Left lobe of liver (tissue), 2 donors: Measurements from ENCODE around the gene NUDT16. TPM values are rescaled to one million over a fixed set of nuclear protein-coding genes. Genes with fewer than 3 reads are reported as not detected.
"Not testable (repeated sequence)": the region's sequence is repeated elsewhere in the genome, so short reads cannot be mapped to it uniquely, and the experiment has no call there.

Source experiments
- ATAC-seq: fragments of 200-7000 bp; cut with Tn5 transposase; one replicate; pipeline ENCODE4 v1.9.1; 2020; ENCODE audit warnings: mild to moderate bottlenecking, moderate library complexity
- DNase-seq: peaks from one replicate; pipeline ENCODE4 v3.0.0-alpha.2; 2020; ENCODE audit warnings: low spot score
- total RNA-seq: library from RNA; stranded (reverse); gene quantifications from one replicate; pipeline ENCODE4 v1.2.1, GENCODE V29; 2021
- donor health status: DM: no; HTN: no; CAD: no; lungs with moderate emphysema.
- donor health status: DM: no; HTN: yes; CAD: no.

The NUDT16 gene
- 32.9 TPM for total RNA-seq

DNA sequence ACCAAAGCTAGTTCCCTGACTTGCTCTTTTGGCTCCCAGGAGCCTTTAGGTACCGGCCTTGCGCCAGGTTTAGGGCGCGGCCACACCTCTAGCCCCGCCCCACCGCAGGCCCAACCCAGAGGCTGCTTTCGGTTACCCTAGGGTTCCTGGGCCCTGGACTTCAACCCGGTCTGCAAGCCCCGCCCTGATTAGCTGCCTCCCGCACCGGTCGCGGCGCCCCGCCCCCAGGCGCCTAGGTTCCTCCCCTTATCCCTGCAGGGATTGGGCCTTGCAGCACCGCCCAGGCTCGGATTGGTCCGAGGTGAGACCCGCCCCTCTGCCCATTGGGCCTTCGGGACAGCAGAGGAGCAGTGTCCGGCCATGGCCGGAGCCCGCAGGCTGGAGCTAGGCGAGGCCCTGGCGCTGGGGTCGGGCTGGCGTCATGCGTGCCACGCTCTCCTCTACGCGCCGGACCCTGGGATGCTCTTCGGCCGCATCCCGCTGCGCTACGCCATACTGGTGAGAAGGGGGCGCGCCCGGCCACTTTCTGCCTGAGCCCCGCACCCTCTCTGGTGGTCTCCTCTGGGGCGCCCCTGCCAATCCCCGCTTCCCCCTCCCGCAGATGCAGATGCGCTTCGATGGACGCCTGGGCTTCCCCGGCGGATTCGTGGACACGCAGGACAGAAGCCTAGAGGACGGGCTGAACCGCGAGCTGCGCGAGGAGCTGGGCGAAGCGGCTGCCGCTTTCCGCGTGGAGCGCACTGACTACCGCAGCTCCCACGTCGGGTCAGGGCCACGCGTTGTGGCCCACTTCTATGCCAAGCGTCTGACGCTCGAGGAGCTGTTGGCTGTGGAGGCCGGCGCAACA, at the start of gene NUDT16:
TSS of gene NUDT16 (plus strand) at position 330 of the 847 bp plus-strand sequence. CDS start at position 361, 31 bp downstream.
- DNase-seq = peak; percentile 100
- ATAC-seq = peak; percentile 93

DNA sequence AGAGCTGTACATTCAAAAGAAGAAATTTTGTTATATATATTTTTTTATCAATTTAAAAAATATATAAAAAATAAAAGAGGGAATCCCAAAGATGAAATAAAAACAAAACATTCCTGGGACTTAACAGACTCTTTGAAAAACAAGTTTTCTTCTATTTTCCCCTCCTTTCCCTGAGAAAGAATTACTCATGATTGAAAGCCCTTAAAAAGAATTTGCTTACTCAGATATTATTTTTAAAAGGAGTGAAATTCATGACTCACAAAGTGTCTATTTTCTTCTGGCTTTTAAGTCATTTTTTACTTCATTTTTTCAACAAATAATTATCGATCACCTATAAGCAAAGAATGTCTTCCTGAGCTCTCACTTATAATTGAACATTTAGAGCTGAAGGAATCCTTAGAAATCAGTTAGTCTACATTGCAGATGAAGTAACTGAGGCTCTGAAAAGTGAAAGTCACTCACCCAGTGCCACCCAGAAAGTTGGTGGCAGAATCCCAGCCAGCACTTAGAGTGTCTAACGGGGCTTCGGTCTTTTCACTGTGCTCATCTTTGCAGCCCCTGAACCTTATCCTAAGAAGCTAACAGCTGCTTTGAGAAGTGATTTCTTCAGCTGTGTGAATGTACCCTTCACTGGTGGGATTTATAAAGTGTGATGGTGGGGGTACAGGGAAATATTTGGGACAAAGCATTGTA, 42.5 kb upstream of the NUDT16 start:
- DNase-seq (no peak), ATAC-seq (no peak)

DNA sequence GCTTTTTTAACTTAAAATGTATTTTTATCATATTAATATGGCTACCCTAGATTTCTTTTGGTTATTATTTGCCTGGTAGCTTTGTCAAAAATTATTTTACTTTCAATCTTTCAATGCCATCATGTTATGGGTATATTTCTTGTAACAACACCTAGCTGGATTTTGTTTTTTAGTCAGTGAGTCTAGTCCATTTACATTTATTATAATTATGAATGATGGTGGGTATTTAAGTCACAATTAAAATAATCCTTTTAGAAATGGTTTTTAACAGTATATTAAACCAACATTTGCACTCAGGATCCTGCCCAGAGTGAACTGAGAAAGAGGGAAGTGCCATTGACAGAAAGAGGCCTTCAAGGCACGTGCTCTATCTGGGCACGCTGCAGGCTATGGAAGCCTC, 39.8 kb upstream of the NUDT16 start:
- DNase-seq (no peak), ATAC-seq (no peak)

DNA sequence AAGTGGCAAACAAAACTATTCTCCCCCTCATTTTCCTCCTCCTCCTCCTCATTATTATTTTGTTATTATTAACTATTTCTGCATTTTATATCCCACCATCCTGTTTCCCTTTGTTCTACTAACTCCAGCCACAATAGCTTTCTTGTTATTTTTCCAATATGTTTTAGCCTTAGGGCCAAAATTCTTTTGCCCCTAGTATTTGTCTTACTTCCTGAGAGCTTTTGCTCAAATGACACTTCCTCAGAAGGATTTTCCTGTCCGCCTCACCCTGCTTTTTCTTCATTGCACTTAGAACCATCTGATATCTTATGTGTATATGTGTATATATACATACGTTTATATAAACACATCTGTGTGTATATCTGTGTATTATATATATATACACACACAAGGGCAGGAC, 32.7 kb upstream of the NUDT16 start:
- DNase-seq (no peak), ATAC-seq (no peak)

DNA sequence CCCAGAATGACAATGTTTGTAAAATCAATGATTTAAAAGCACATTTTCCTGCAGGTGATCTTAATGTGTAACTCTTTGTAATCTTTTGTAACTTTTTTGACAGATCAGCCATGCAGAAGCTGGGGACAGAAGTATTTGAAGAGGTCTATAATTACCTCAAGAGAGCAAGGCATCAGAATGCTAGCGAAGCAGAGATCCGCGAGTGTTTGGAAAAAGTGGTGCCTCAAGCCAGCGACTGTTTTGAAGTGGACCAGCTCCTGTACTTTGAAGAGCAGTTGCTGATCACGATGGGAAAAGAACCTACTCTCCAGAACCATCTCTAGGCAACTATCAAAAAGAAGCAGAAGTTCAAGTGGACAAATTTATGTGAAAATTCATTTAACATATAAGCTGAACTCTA, 32.1 kb upstream of the NUDT16 start:
- no peak for DNase-seq
- no peak for ATAC-seq

DNA sequence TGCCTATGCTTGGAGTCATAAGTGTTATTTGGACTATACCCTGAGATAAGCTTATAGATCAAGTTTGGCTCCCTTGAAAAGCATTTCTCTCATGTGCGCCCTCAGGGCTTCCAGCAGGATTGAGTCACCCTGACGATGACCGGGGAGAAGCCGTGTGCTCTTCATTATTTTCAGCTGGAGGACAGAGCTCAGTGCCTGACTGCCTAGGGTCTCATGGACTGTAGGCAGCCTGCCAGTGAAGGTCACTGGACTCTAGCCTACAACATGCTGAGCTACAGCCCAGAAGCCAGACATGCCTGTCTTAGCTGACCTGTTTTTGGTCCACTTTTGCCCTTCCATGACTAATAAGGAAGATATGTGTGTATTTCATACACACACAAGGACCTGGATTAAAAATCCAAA, 31.6 kb upstream of the NUDT16 start:
- peak; percentile 70 for ATAC-seq

DNA sequence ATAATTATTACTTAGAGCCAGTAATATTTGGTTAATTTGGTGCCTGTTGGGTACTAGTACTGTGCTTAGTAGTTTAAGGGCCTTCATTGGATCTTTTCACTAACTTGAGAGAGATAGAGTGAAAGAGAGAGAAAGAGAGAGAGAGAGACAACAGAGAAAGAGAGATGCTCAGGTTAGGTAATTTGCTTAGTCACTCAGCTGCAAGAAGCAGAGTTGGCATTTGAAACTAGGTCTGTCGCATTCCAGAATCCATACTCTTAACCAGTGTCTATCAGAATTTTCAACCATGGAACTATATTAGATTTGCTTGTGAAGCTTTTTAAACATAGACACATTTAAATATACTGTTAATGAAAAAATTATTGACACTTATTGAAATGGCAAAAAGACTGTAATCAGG, 31.1 kb upstream of the NUDT16 start:
- no peak for ATAC-seq
- no peak for DNase-seq

More for the DNA sequence above, 31.6 kb upstream of the NUDT16 start:
- no peak for DNase-seq

DNA sequence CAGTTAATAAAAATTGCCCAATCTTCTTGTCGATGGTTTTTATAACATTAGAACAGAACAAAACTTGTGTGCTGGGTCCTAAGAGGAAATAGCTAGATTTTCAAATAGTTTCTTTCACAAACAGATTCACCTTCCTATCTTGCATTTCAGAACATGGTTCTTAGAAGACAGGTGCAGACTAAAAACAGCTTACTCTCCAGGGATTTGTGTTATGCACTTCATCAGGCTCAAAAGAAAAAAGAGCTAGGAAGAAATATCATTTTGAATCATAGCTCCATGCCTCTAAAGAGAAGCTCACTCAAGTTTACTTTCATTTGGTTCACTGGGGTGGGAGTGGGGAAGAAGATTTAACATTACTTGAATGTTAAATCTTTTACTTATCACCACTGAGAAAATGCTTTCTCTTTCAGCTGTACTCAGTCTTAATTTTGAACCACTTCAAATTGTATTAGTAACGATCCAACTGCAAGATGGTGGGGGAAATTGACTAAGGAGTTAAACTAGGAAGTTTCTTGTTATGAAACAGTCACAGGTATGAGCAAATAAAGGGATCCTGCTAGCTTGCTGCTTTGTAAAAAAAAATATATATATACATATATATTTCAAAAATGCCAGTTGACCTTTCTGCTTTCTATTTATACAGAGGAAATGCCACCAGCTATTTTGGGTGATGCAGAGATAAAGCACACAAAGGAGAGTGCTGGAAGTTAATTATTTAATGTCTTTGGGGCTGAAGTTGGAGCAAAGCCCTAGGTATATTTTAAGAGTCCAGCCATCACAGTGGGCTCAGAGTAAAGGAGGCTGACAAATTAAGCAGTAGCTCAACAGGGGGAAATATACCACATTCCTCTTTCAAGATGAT, 28.3 kb upstream of the NUDT16 start:
- ATAC-seq (no peak), DNase-seq (no peak)

DNA sequence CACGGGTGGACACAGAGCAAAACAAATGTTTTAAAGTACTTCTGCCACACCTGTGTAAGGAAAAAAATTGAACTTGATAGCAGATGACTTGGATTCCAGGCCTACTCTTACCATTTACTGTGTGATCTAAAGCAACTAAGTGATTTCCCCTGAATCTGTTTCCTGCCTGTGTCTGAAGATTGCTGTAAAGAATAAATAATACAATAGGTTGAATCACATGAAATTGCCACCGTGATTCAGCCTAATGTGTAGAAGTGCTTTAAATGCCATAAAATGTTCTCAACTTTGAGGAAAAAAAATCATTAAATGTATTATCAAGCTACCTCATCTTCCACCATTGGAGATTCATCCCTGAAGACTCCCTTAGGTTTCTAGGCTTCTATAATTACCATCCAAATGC, 27.6 kb upstream of the NUDT16 start:
- ATAC-seq = no peak
- no peak for DNase-seq

DNA sequence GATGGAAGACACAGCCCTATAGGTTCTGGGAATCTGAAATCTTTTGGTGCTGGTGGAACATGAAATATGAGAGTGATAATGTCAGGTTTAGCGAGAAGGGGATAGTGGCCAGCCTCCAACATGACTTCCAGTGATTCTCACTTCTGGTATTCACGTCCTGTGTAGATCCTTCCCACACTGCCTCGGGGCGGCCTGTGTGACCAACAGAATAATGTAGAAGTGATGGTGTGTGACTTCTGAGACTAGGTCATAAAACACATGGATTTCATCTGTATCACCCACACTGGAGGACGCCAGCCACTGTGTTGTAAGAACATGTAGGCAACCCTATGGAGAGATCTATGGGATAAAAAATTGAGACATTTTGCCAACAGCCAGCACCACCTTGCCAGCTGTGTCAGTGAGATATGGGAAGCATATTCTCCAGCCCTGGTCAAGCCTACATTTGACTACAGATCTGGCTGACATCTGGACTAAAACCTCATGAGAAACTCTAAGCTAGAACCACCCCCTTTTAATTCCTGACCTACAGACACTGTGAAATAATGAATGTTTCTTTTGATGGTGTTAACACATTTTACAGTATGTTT, 25.5 kb upstream of the NUDT16 start:
- DNase-seq = no peak
- no peak for ATAC-seq

DNA sequence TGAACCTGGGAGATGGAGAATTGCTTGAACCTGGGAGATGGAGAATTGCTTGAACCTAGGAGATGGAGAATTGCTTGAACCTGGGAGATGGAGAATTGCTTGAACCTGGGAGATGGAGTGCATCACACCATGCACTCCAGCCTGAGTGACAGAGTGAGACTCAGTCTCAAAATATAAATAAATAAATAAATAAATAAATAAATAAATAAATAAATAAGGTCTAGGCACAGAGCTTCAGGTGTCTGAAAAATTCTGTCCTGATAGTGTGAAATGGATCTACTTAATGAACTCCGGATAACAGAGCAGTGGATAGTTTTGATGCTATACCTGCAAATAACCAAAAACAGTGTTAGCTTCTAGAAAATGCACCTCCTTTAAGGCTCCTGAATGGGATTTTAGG, 24.3 kb upstream of the NUDT16 start:
- DNase-seq (no peak), ATAC-seq (no peak)

DNA sequence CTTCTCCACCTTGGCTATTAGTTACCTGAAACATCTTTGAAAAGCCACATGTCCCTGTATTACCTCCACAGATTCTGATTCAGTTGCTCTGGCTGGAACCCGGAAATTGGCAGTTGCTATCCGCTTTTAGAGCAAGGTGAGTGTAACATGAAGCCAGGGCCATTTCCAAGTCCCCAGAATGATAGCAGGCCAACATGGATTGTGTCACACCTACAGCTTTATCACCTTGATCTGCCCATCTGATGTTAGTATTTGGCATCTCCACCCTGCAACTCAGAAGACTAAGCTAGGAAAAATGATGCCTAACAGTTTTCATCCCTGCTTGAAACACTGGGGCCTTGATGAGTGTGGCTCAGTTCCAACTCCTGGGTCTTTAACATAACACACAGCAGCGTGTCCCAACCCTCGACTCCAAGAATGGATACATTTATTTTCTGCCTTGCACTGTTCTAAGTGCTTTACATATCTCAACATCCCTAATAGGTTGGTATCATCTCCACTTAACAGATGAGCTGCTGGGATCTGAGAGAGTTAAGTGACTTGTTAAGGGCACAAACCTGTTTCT, 21.3 kb upstream of the NUDT16 start:
- no peak for DNase-seq
- no peak for ATAC-seq

DNA sequence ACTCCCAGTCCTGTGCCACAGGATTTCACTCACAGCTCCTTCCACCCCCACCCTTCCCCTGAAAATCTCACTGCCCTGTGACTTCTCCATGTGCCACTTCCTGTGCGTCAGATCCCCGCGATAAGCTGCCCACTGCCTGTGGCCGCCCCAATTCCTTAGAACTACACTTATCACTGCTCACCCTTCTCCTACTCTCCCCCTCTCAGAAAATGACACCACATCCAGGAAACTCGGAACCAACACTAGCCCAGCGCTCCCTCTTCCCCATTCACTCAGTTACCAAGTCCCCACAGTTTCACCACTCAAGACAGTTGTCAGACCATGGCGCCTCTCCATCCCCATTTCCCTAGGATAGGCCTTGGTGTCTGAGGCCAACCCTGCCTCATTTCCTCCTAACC, 20.5 kb upstream of the NUDT16 start:
- not testable (repeated sequence) for DNase-seq, ATAC-seq

DNA sequence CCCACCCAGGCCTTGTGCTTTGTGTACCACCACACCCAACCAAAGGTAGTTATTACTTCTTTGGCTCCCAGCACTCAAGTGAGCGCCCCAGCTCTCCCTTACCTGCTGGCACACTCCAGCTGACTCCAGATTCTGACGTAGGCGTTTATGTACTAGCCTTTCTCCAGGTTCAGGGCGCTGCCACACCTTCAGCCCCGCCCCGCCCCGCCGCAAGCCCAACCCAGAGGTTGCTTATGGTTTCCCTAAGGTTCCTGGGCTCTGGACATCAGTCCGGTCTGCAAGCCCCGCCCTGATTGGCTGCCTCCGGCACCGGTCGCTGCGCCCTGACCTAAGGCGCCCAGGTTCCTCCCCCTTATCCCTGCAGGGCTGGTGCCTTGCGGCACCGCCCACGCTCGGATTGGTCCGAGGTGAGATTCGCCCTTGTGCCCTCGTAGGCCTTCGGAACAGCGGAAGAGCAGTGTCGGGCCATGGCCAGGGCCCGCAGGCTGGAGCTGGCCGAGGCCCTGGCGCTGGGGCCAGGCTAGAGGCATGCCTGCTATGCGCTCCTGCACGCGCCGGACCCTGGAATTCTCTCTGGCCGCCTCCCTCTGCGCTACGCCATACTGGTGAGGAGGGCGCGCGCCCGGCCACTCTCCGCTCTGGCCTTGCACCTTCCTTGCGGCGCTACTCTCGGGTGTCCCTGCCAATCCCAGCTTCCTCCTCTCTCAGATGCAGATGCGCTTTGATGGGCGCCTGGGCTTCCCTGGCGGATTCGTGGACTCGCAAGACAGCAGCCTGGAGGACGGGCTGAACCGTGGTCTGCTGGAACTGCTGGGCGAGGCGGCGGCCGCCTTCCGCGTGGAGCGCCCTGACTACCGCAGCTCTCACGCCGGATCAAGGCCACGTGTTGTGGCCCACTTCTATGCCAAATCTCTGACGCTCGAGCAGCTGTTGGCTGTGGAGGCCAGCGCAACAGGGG, 19.8 kb upstream of the NUDT16 start:
- ATAC-seq = peak; percentile 92
- DNase-seq = peak; percentile 98

DNA sequence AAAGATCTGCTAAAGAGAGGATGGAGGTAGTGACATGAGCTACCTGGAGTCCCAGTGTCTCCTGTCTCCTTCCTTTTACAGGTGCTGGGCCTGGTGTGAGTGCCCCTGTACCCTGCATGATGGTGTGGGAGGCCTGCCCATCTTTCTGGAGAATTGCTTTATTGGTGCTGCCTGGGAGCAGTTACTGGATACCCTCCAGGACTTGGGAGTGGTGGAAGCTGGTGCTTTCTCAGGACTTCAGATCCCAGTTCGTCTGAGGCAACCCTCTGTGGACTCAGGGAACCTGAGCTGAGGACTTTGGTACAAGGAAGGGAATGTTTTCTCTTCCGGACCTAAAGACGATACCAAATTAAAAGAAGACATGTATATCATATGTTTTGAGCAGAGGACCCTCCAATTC, 18.3 kb upstream of the NUDT16 start:
- no peak for ATAC-seq
- no peak for DNase-seq

DNA sequence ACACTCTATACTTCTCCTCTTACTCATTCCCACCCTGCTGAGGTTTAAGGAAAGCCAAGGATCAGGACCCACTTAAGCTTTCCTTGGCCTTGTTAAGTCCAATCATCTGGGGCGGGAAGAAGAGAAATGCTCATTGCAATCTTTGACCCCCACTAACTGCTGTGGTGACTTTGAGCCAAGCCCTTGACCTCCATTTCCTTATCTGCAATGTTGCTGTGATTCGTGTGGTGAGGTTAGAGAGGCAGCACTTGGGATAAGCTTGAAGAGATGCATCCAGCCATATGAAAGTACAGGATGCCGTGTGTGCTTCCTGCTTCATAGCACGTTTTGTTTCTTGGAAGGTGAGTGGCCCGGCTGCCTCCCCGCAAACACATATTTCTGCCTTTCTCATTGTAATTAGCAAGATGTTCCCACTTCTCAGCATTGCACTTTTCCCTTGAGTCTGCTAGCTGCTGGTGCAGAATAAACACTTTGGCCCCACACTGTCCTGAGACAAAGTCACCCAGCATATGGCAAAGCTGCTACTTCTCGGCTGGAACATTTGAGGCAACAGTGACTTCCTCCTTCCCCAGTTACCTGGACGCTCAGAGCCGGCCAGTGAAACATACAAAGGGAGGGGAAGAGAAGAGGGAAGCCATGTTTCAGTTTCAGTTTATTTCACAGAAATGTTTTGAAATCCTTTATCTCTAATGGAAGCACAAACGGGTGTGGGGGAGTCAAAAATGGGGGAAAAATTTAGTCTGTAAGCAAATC, 10.5 kb upstream of the NUDT16 start:
- ATAC-seq = peak; percentile 21
- no peak for DNase-seq

DNA sequence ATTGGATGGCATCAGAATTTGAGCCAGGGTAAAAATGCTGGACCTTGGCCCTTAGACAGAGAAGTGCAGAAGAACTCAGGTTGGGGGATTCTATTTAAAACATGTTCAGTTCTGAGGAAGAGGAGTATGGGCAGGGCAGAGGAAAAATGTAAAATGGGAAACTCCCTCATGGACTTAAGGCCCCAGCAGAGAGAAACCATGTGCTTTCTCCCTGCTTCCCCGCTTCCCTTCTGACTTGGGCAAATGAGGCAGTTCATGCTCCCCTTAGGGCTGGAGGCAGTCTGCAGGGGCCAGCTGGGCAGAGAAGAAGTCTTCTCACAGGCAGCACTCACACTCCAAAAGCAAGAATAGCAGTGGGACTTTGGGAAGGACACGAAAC, 9.9 kb upstream of the NUDT16 start:
- DNase-seq = no peak
- no peak for ATAC-seq

DNA sequence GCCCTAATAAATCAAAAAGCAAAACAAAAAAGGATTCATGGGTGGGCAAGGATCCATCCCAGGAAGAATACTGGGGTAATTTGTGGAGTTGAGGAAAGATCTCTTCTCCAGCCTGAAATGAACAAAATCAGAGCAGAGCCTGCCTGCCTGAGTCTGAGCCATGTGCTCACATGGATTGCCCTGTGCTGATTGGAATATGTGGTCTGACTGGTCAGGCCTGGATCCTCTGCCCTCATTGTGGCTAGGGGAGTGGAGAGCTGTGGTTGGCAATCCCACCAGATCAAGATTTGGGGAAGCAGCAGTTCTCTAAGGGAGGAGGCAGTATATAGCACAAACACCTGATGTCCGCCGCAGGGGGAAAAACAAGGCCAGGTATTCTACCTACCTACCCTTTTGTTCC, 6.8 kb upstream of the NUDT16 start:
- DNase-seq (no peak), ATAC-seq (no peak)
